GM12891 (cell line): ENCODE data around the gene SUMO3.

Source experiments
- DNase-seq: peaks from one replicate; pipeline ENCODE4 v3.0.0; 2011; ENCODE audit warnings: low spot score; ENCODE audit not compliant: insufficient read length
- FAIRE-seq: peaks from 2 replicates; lab custom pipeline; 2011; peaks lifted over from hg19 to GRCh38; lab: Jason Lieb, UNC
- PAX5 ChIP-seq: IDR thresholded peaks from 2 replicates; pipeline ENCODE4 v1.6.1; 2011; ENCODE audit warnings: low read length, moderate library complexity, mild to moderate bottlenecking; ENCODE audit not compliant: insufficient read depth, severe bottlenecking
- POLR2A ChIP-seq: IDR thresholded peaks from 2 replicates; pipeline ENCODE4 v1.6.1; 2011; ENCODE audit warnings: low read depth, low read length, control low read depth
- POLR2AphosphoS5 ChIP-seq: IDR thresholded peaks from 2 replicates; pipeline ENCODE4 v1.6.1; 2011; ENCODE audit warnings: low read depth, low read length, control low read depth
- POU2F2 ChIP-seq: IDR thresholded peaks from 2 replicates; pipeline ENCODE4 v1.6.1; 2011; ENCODE audit warnings: low read depth, mild to moderate bottlenecking, control low read depth, low read length, moderate library complexity
- SPI1 ChIP-seq: IDR thresholded peaks from 2 replicates; pipeline ENCODE4 v1.6.1; 2011; ENCODE audit warnings: low read depth, low read length, control low read depth
- TAF1 ChIP-seq: IDR thresholded peaks from 2 replicates; pipeline ENCODE4 v1.6.1; 2011; ENCODE audit warnings: low read depth, low read length, control low read depth

Gene SUMO3

DNA sequence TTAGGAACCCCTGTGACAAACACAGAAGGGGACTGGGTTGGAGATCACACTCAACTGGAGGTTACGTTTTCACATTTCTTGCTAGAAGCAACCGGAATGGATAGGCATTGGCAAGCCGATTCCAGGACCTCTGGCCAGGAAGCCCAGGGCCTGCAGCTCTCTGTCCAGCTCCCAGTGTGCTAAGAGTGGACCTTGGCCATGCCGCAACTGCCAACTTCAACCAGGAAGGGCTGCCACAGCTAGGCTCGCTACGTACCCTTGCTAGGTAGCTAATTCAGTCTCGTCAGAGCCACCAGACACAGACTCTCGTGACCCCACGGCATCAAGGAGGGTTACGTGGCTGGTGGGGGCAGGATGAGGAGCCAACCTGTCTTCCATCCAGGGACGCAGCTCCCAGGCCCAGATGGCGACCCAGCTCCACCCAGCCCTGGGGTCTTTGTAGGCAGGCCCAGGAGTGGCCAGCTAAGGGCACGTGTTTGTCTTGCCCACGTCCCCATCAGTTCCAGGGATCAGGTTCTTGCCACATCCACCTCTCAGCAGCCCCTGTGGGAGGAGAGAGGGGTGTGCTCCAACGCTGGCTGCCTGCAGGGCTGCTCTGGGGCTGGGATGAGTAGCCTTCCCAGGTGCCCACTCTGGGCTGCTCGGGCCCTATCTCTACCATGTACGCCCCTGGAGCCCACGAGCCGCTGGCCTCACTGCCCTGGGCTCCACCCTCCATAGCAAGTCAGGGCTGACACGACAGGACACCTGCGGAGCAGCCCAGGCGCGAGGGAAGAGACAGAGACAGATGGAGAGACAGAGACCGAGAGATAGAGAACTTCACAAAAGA lies 55.4 kb downstream of the SUMO3 start:
- TF ChIP-seq POLR2A (no peak), TAF1 (no peak), POLR2AphosphoS5 (no peak)
- DNase-seq, result no peak
- no peak for FAIRE-seq

DNA sequence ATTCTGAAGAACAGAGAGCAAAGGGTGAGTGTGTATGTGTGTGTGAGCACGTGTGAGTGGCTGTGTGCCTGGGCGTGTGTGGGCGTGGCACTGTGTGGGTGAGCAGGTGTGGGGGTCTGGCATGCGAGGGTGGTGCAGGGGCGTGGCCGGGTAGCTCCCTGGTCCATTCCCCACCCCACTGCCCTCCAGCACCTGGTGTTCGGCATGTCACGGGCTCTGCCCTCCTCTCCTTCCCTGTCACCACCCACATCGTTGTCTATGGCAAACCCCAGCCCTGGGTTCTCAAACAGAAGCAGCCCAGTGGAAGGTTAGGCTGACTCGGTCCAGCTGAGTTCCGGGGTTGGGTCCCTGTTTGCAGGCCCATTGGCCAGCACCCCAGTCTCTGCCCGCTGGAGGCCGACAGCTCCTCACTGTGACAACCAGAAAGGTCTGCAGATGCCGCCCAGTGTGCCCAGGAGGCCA lies 56.1 kb downstream of the SUMO3 start:
- TF ChIP-seq SPI1 (no peak), POLR2A (no peak), POU2F2 (no peak), TAF1 (no peak), PAX5 (no peak), POLR2AphosphoS5 (no peak)
- peak; percentile 79 for FAIRE-seq
- no peak for DNase-seq

DNA sequence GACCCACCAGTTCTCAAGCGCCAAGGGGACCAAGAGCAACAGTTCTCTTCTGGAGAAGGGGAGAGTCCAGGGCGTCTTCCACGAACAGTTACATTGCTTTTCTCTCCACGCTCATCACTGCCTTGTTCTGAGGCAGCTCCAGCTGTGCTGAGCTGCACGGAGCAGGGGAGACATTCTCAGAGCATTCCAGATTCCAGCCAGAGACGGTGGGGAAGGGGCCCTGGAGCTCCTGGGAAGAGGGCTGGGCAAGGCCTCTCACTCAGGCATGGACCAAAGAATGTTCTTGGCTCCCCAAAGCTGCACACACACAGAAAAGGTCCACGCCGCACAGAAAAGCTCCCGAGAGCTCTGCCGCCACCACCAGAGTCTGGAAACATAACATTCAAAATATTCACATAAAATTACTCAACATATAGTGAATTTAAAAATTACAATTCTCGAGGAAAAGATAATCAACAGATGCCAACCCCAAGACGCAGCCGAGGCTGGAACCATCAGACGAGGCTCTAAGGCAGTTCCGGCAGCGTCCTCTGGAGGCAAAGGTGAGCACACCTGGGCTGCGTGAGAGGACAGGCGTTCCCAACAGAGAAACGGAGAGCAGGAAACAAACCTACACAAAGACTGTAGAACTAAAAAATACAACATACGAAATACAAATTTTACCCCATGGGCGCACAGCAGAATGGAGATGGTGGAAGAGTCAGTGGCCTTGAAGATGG lies 56.7 kb downstream of the SUMO3 start:
- TF ChIP-seq POLR2A (no peak), TAF1 (no peak), POLR2AphosphoS5 (no peak), SPI1 (no peak), POU2F2 (no peak), PAX5 (no peak)
- DNase-seq (peak; percentile 66), FAIRE-seq (no peak)

DNA sequence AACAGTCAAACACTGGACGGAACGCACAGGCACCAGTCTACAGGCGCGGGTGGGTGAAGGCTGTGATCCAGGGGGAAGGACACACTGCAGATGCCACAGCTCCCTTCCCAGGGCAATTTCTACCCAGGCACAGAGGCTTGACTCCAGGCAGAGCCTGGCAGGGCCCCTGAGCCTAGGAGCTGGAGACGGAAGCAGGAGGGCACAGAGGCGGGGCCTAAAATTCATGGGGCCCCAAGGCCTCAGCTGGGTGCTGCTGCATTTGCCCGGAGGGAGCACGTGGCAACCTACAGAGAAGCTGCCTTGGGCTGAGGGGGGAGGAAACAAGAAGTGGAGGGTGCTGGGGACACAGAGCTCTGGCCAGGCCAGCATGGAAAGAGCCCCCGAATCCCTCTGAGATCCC lies 57.5 kb downstream of the SUMO3 start:
- DNase-seq (no peak), FAIRE-seq (no peak)
- TF ChIP-seq POLR2A (no peak), TAF1 (no peak), PAX5 (no peak), POLR2AphosphoS5 (no peak), POU2F2 (no peak)

DNA sequence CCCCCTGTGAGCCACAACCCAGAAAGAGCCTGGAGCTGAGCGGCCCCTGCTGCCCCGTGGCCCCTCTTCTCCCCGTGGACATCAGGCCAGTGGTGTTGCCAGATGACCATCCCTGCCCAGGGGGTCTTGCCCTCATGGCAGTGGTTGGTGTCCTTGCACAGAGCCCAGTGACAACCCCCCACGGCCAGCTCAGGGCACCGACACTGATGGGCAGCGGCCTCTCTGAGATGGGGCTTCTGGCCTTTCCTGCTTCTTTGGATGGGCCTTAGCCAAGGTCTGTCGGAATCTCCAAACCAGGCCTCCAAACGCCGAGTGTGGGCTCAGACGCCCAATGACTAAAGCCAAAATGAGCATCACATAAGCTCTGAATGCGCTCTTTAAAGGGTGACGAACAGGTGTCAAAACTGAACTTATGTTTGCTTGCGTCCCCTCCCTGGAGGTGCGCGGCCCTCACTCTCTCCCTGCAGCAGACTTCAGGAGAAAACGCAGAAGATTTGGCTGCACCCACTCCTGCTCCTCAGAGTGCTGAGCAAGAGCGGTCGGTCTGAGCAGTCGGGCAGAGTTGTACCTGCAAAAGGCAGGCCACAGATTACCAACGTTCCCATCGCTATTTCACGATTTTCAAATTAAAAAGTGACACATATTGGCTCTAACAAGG lies 58.1 kb downstream of the SUMO3 start:
- TF ChIP-seq SPI1 (no peak), TAF1 (no peak), POU2F2 (no peak), POLR2A (no peak), POLR2AphosphoS5 (no peak), PAX5 (no peak)
- FAIRE-seq, result no peak
- DNase-seq, result no peak

DNA sequence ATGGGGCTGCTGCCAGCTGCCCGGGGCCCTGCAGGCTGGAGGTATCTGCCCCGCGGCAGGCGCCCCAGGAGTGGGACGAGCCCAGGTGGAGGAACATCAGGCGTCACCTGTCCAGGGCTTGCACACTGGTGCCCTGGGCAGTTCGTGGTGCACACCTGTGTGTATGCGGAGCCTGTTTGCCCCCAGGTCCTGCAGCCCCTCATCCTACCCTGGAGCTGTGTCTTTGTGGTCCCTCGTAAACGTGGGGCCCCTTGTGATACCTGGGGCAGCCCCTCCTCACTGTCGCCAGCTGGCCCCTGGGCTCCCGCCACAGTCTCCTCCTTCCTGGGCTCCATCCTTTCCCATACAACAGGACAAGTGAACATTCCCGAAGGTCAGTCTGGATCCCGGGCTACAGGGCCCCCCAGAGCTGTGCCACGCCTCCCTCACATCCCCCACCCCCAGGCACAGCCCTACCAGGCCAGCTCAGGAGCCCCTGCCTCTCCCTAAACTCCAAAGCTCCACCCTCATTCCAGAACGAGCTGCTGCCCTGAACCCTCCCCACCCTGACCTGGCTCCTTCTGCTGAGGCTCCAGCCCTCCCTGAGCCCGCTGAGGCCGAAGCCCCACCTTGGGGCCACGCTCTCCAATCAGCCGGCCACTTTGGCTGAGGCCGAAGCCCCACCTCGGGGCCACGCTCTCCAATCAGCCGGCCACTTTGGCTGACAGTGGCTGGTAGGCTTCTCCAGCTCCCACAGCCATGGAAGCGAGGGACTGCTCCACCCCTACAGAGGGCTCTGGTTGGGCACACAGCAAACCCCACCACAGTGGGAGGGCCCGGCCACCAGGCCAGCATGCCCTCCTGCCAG lies 58.9 kb downstream of the SUMO3 start:
- TF ChIP-seq POLR2AphosphoS5 (no peak), PAX5 (no peak), POU2F2 (no peak), SPI1 (no peak), TAF1 (no peak), POLR2A (no peak)
- no peak for DNase-seq
- no peak for FAIRE-seq

DNA sequence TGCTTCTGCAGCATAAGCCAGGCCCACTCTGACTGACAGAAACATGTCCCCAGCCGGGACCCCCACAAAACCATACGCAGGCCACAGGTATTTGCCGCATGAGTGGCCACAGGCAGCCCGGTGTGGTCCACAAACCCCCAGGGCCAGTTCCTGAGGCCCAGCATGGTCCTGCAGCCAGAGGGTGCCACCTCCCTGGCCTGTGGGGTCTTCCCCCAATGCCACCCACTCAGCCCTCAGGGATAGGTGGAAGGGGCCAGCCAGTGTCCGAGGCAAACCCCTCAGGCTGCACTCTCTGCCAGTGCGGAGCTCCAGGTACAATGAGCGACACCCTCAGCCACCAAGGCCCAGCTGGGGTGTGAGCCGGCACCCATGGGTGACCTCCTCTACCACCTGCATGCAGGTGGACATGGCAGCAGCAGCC lies 59.7 kb downstream of the SUMO3 start:
- no peak for DNase-seq
- TF ChIP-seq POU2F2 (no peak), POLR2A (no peak), SPI1 (no peak), PAX5 (no peak), TAF1 (no peak)
- no peak for FAIRE-seq

DNA sequence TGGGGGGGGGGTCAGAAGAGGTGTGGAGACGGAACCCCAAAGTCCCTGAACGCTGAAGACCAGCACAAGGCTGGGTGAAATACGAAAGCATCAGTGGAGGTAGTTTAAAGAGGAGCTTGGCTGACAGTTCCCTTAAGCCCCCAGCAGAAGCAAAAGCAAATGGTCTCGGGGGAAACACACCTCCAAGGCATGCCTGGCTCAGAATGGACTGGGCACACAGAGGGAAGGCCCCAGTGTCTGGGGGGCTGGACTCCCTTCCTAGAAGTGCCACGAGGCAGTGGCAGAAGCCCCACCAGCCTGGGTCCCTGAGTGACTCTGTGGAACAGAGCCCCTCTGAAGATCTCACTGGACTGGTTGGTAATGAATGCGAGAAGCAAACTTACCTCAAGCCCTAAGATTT lies 60.1 kb downstream of the SUMO3 start:
- FAIRE-seq (no peak), DNase-seq (no peak)
- TF ChIP-seq TAF1 (no peak), POU2F2 (no peak), PAX5 (no peak), POLR2A (no peak), SPI1 (no peak), POLR2AphosphoS5 (no peak)
